Inflammatory macrophage (primary cell): ENCODE results near the gene REXO5.
"Not testable (repeated sequence)": the region's sequence is repeated elsewhere in the genome, so short reads cannot be mapped to it uniquely, and the experiment has no call there.

Source experiments
- DNase-seq, 2 donors: peaks; one replicate each; pipeline ENCODE4 v3.0.0-alpha.2; 2020 to 2022
- total RNA-seq, 18 experiments: gene quantifications; one replicate each; lab custom pipeline; 2026; ENCODE audit warnings: mixed read lengths in 6 of 18, inconsistent platforms in 2 of 18; lab: John Stamatoyannopoulos, UW

The REXO5 gene, protein sequence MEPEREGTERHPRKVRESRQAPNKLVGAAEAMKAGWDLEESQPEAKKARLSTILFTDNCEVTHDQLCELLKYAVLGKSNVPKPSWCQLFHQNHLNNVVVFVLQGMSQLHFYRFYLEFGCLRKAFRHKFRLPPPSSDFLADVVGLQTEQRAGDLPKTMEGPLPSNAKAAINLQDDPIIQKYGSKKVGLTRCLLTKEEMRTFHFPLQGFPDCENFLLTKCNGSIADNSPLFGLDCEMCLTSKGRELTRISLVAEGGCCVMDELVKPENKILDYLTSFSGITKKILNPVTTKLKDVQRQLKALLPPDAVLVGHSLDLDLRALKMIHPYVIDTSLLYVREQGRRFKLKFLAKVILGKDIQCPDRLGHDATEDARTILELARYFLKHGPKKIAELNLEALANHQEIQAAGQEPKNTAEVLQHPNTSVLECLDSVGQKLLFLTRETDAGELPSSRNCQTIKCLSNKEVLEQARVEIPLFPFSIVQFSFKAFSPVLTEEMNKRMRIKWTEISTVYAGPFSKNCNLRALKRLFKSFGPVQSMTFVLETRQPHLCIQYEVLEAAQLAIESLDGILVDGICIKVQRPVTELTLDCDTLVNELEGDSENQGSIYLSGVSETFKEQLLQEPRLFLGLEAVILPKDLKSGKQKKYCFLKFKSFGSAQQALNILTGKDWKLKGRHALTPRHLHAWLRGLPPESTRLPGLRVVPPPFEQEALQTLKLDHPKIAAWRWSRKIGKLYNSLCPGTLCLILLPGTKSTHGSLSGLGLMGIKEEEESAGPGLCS
- total RNA-seq = 2.2 to 8.5 (median 5.2) reads per million in 18 experiments

- DNase-seq = peak; percentile 90 to 94
Measured at GRCh38 chr16:20806168-20807050, at the start of gene REXO5, which contains the start of gene ERI2. Gene REXO5, plus strand, starts transcription at chr16:20806527. Its CDS starts 427 bp downstream, at chr16:20806954. Gene ERI2, minus strand, starts transcription at chr16:20806472. Its CDS starts 42 bp downstream, at chr16:20806430.

DNA sequence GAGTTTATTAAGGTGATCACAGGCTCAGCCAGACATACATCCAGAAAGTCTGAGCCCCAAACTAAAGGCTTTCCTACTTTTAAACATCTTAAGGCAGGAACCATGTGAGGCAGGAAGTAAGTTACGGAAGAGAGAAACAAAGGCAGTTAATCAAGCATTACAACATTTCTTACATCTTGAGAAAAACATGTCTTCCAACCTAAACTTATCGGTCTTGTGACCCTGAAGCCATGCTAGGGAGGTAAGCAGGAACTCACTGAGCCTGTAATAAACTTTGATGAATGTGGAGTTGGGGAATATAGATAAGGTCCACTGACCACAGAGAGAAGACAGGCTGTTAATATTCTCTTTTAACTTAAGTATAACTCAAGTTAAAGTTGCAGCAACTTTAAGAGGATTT lies 46.0 kb upstream of the REXO5 start:
- no peak for DNase-seq

- no peak for DNase-seq
Measured at GRCh38 chr16:20761175-20761574, 45.2 kb upstream of the REXO5 start.

- DNase-seq = no peak
Measured at GRCh38 chr16:20762404-20763123, 43.8 kb upstream of the REXO5 start.

DNA sequence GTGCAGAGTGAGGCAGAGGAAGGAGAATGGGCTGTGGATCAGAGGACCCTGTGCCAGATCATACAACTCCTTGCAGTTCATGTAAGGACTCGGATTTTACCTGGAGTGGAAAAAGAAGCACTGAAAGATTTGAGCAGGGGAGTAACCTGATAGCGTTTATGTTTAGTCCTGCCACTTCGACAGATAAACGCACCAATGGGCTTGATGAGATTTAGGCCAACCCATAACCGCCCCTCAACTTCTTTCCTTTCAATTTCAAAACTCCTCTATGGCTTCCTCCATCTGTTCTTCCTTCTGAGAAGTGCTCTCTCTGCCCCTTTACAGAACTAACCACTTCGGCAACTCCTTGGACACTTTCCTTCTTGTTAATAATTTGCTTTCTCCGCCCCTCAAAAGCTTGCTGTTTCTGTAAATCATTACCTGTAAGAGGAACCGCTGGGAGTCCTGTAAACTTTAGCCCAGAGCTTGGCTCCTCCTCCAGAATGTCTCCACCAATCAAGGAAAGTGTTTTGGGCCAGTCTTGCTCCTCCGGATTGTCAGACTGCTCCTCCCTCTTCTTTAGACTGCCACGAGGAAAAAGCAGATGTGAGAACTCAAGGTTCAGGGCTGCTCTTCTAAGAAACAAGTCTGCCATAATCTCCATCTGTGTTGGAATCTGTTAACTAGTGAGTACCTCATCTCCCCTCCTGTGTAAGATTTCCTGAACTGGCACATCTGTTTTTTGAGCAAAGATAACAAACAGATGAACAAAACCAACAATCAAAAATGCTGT lies 42.7 kb upstream of the REXO5 start, which contains the start of gene ACSM3:
ACSM3 (plus strand) TSS at position 554 of the 772 bp plus-strand sequence. CDS start 6,021 bp downstream, outside the sequence.
- DNase-seq = peak; percentile 86 to 90

GRCh38 chr16:20764448-20764847 lies 41.9 kb upstream of the REXO5 start:
- not testable (repeated sequence) for DNase-seq

DNA sequence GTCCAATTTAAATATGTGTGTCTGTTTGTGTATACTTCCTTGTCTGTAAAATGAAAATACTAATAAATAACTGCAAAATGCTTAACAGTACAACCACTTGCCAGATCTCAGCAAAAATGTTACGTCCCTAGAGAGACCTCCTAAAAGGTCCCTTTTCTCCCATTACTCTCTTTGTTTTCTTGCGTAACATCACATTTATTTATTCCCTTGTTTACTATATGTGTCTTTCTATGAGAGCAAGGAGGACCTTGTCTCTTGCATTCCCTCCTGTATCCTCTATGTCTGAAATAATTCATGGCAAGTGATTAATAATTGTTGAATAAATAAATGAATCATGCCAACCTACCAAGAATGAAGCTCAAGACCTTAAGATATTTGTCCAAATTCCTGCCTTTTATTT lies 40.6 kb upstream of the REXO5 start:
- DNase-seq = no peak

DNA sequence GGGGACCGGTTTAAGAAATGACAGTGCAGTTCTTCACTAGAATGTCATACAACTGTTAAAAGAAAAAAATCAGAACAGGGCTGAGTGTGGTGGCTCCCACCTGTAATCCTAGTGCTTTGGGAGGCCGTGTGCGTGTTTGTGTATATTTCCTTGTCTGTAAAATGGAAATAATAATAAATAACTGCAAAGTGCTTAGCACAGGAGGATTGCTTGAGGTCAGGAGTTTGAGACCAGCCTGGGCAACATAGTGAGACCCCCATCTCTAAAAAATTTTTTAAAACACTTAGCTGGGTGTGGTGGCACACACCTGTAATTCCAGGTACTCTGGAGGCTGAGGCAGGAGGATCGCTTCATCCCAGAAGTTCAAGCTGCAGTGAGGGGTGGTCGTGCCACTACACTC lies 40.0 kb upstream of the REXO5 start:
- no peak for DNase-seq

DNA sequence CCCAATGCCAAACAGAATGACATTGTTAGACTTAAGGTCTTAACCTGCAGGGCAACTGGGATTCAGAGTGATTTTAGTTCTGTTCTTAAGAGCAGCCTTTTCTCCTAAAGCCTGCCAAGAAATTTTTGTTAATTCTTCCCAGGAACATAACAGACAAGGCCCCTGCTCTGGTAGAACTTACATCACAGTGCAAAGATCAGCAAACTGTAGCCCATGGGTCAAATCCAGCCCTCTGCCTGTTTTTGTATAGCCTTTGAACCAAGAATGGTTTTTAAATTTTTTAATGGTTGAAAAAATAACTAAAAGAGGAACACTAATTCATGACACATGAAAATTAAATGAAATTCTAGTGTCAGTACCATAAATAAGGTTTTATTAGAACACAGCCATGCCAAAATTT lies 38.8 kb upstream of the REXO5 start:
- no peak for DNase-seq

DNA sequence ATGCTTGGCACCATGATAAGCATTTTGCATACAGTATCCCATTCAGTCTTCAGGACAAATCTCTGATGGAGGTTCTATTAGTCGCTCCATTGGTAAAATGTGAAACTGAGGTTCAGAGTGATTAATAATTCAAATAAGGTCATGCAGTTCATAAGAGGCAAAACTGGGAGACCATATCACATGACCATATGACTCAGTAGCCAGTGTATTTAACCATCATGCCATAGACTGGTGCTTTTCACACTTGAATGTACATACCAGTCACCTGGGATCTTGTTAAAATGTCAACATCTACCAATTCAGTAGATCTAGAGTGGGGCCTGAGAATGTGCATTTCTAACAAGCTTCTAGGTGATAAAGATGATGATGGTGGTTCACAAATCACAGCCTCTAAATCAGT lies 38.2 kb upstream of the REXO5 start:
- no peak for DNase-seq

- DNase-seq = no peak
Measured at GRCh38 chr16:20768818-20769217, 37.5 kb upstream of the REXO5 start.

DNA sequence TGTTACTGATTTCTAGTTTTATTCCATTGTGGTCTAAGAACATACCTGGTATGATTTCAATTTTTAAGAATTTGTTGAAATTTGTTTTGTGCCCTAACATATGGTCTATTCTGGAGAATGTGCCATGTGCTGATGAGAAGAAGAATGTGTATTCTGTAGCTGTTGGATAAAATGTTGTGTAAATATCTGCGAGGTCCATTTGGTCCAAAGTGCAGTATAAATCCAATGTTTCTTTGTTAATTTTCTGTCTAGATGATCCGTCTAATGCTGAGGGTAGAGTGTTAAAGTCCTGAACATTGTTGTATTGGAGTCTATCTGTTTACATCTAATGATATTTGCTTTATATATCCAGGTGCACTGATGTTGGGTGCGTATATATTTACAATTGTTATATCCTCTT lies 32.6 kb upstream of the REXO5 start:
- DNase-seq = no peak

GRCh38 chr16:20774703-20775362 lies 31.5 kb upstream of the REXO5 start:
- DNase-seq = peak; percentile 43 to 60

DNA sequence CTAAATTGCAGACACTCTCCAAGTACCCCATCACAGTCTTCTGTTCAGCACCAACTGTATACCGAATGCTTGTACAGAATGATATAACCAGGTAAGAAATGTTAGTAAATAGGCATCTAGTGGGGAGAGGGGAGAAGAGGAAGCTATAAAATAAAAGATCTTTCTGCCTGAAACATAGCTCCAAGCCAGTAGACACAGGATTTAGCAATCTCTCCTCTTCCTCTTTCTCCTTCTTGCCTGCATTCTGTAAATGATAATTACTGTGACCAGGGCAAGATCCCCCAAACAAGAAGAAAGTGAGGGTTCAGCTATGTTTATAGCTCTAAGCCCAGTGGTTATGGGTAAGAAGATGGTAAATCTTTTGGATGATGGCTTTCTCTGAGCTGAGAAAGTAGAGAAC lies 24.6 kb upstream of the REXO5 start:
- DNase-seq = peak; percentile 10 to 38

GRCh38 chr16:20782470-20782869 lies 23.9 kb upstream of the REXO5 start:
- peak in 1 of 2 donors; percentile 7 for DNase-seq

DNA sequence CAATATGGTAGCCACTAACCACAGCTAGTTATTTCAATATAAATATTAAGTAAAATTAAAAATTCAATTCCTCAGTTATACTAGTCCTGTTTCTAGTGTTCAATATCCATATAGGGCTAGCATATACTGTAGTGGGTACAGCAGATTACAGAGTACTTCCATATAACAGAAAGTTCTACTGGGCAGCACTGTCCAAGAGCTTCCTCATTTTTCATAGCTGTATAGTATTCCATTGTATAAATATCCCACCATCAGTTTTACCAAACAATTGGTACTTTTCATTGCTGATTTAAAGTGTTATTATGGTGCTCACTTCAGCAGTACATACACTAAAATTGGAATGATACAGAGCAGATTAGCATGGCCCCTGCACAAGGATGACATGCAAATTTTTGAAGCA lies 22.1 kb upstream of the REXO5 start:
- no peak for DNase-seq

GRCh38 chr16:20789130-20789529 lies 17.2 kb upstream of the REXO5 start:
- no peak for DNase-seq

- DNase-seq = no peak
Measured at GRCh38 chr16:20791923-20792612, 14.3 kb upstream of the REXO5 start.

- no peak for DNase-seq
Measured at GRCh38 chr16:20798364-20798763, 8.0 kb upstream of the REXO5 start.

- DNase-seq = peak in 1 of 2 donors; percentile 35
Measured at GRCh38 chr16:20799599-20799998, 6.7 kb upstream of the REXO5 start.
